ENCODE results near the gene ATG5.
A peak's percentile ranks its signal among the peaks of the same experiment; 100 is the strongest.
"Not testable (repeated sequence)": the region's sequence is repeated elsewhere in the genome, so short reads cannot be mapped to it uniquely, and the experiment has no call there.

The ATG5 gene

DNA sequence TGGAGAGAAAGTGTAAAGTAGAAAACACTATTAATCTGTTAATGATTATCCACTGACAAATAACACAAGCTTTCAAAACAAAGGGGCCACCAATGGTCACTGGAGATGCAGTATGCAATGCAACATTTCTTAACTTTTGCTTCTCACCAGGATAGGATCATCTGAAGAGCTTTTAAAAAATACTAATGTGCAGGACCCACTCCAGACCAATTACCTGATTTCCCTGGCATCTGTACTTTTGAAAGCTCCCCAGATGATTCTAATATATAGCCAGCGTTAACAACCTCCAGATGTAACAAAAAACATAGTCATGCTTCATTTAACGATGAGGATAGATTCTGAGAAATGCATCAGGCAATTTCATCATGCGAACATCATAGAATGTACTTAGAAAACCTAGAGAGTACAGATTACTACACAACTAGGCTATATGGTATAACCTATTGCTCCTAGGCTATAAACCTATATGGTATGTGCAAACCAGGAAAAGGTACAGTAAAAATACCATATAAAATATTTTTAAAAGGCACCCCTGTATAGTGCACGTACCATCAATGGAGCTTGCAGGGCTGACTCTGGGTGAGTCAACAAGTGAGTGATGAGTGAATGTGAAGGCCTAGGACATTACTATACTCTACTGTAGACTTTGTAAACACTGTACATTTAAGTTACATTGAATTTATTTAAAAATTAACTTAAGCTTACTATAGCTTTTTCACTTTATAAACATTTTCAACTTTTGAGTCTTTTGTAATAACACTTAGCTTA lies 69.2 kb downstream of the ATG5 start:
- FAIRE-seq, result no peak

DNA sequence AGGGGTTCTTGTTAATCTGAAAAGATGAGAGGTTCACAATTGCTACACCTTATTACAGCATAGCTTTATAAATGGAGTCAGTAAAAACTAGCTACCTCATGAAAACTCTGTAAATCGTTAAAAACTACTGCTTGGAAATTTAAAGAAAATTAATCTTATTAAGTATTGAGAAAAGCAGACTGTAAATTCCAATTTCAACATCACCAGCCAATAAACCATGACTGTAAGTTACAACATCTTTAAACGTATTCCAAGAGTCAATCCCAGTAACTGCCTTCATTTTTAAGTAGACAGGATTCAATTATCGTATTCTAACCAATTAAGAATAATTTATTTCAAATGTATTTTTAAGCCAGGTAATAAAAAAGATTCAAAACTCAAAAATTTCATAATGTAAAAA lies 70.3 kb downstream of the ATG5 start:
- peak; percentile 3 for FAIRE-seq

GRCh38 chr6:106254636-106255035 lies 70.9 kb downstream of the ATG5 start:
- FAIRE-seq, result no peak

DNA sequence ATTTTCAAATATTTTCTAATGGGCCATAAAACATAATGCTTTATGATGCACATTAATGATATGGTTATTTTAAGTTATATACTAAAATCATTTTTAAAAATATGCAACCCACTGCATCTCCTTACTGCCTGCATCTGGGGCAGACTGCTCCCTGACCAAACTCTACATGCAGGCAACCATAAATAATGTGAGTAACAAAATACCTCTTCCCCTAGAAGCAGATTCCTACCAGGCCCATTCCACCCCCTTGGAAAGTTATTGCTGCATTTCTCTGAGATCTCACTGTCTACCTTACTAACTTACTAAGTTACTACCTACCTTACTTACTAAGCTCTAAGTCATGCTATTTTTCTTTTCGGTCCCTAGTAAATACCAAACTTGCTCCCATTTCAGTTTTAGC lies 71.8 kb downstream of the ATG5 start:
- FAIRE-seq, result no peak

- FAIRE-seq, result no peak
Observed at GRCh38 chr6:106253172-106253571, 72.4 kb downstream of the ATG5 start.

- no peak for FAIRE-seq
Observed at GRCh38 chr6:106252687-106253086, 72.9 kb downstream of the ATG5 start.

- not testable (repeated sequence) for FAIRE-seq
Observed at GRCh38 chr6:106251531-106252255, 73.9 kb downstream of the ATG5 start.

GRCh38 chr6:106250953-106251352 lies 74.6 kb downstream of the ATG5 start:
- FAIRE-seq, result no peak

- FAIRE-seq, result no peak
Observed at GRCh38 chr6:106249658-106250057, 75.9 kb downstream of the ATG5 start.

- FAIRE-seq, result no peak
Observed at GRCh38 chr6:106247733-106248132, 77.8 kb downstream of the ATG5 start.

DNA sequence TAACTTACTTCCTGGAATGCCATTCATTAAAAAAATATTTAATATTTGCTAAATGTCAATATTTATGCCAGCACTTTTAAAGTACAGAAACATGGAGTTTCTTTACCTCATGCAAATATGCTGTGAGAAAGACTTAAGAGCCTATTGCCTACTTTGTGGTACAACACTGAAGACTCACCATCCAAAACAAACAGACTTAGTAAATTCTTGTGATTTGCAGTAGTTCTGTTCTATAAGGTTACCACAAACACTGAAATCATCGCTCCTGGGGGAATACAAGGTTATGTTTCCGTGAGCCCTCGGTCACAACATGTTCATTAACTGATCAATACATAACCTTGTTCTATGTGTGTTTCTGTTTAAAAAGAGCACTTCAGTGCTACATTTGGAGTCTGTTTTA lies 78.3 kb downstream of the ATG5 start:
- FAIRE-seq, result no peak

DNA sequence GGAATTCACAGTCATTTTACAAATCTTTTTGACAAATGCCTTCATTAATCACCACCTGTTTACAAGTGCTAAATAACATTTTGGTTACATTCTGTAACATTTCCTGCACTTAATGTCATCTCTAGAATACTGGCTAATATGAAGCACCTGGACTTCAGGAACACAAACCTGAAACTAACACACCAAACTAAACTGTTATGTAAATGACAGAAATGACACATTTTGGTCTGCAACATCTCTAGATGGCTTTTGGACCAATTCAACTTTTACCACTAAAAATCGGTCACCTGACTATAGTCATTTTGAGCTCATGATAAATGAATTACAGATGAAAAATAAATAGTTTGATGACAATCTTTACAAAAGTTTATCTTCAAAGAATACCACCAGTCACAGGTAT lies 80.6 kb downstream of the ATG5 start:
- no peak for FAIRE-seq

GRCh38 chr6:106244521-106244920 lies 81.0 kb downstream of the ATG5 start:
- FAIRE-seq, result no peak

- no peak for FAIRE-seq
Observed at GRCh38 chr6:106243261-106243660, 82.3 kb downstream of the ATG5 start.

DNA sequence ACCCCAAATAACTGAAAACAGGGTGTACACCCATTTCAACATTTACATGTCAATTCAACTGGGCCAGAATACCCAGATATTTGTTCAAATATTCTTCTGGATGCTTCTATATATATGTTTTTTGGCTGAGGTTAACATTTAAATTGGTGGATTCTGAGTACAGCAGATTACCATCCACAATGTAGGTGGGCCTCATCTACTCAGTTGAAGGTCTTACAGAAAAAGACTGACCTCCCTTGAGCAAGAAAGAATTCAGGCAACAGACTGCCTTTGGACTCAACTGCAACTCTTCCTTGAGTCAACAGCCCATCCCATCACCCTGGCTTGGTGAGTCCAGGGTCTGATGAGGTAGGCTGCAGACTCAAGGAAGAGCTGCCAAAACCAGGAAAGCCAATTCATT lies 84.1 kb downstream of the ATG5 start:
- no peak for FAIRE-seq

DNA sequence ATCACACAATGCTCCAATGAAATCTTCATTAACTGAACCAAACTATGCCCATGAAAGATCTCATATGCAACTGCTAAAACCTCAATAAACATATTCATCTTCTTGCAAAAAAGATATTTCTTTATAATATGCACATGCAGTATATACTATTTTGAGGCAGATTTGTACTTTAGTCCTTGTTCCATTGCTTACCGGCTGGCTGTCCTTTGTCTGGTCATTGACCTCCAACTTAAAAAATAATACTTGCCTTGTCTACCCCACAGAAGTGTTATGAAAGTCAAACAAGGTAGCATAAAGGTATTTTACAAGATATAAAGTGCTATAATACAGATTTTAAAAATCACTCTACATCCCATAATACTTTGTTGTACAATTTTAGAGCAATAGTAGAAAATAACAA lies 88.3 kb downstream of the ATG5 start:
- FAIRE-seq, result no peak

DNA sequence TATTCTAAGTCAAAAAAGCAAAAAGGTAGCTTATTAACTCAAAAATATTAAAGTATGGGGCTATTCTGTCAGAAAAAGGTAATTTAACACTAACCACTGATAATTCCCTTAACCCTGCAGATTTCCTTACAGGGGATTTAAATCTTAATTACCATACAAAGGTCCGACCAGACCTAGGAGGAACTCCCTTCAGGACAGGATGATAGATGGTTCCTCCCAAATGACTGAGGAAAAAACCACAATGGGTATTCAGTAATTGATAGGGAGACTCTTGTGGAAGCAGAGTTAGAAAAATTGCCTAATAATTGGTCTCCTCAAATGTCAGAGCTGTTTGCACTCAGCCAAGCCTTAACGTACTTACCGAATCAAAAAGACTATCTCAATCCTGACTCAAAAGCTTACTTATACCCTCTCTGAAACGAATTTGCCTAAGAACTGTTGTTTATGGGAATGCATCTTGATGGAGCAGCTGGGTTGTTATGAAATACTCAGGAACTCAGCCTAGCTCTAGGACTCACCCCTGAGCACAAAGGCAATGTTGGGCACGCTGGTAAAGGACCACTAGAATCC lies 95.6 kb downstream of the ATG5 start:
- not testable (repeated sequence) for FAIRE-seq

GRCh38 chr6:106227612-106228507 lies 97.7 kb downstream of the ATG5 start:
- FAIRE-seq, result no peak

- FAIRE-seq, result no peak
Observed at GRCh38 chr6:106226676-106227075, 98.9 kb downstream of the ATG5 start.

- no peak for FAIRE-seq
Observed at GRCh38 chr6:106225581-106225980, 100.0 kb downstream of the ATG5 start.

DNA sequence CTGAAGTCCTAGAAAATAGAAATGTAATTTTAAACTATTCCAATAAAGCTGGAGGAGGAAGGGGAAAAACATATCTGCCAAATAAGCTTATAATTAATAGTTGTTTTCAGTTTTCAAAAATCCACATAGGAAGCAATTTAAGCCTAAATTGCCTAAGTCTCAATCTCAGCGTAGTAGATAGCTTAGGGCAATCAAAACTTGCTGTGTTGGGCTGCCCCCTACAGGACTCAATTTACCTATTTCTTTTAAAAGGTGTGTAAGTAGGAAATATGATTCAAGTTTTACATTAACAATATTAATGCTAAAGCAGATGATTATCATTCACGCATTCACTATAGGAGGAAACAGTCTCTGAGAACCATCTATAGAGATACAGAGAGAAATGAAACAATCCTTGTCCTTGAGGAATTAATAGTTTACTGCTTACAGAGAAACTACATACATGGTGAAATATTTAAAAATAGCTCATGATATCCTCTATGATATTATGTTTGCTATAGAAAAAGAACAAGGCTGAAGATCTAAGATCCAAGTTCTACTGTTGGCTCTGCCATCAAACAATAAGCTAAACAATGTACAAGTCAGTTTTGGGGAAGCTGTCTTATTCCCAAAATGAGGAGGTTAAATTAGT lies 102.1 kb downstream of the ATG5 start:
- peak; percentile 87 for FAIRE-seq

DNA sequence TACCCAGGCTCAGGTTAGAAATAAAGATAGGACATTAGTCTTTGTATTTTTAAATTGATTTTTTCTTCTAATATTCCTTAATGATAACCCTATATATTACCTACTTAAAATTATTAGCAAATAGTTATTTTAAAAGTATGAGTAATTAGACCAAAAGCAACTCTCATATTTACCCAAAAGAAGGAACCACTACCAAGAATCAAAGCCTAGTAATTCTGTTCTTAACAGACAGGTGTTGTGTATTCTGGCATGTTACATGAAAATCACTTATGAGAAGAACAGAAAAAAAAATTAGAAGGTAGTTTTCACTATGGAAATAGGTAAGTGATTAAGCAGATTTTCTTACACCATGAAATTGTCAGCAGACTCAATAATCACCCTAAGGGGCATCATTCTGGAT lies 105.1 kb downstream of the ATG5 start:
- FAIRE-seq, result no peak

DNA sequence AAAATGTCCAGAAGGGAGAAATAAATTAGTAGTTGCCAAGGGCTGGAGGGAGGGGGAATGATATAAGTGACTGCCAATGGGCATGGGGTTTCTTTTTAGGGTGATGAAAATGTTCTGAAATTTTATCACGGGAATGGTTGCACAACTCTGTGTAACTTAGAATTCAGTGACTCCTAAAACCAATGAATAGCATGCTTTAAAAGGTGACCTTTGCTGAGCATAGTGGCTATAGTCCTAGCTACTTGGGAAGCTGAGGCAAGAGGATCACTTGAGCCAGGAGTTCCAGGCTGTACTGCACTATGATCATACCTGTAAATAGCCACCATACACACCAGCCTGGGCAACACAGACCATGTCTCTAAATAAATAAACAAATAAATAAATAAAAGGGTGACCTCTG lies 109.0 kb downstream of the ATG5 start:
- no peak for FAIRE-seq

Measured in G401.6 (cell line).